ENCODE results near the gene MAPK4.

The MAPK4 gene

DNA sequence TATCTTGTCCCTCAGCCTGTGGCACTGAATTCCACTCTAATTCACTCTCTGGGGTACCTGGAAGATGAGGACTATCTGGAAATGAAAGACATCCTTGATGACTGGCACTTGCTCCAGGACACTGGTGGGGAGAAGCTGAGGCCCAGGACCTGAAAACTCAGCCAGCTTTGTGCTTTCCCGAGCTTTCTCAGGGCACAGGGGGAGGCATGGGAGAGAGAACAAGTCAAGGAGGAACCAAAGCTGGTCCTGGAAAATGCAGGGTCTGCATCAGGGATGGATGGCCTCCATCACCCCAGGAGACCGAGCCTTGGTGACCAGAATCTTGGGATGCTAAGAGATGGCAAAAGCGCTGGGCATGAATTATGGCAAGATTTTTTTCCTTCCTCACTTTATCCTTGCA lies 65.1 kb downstream of the MAPK4 start:
- no peak for DNase-seq (ENCODE audit: low read depth)

DNA sequence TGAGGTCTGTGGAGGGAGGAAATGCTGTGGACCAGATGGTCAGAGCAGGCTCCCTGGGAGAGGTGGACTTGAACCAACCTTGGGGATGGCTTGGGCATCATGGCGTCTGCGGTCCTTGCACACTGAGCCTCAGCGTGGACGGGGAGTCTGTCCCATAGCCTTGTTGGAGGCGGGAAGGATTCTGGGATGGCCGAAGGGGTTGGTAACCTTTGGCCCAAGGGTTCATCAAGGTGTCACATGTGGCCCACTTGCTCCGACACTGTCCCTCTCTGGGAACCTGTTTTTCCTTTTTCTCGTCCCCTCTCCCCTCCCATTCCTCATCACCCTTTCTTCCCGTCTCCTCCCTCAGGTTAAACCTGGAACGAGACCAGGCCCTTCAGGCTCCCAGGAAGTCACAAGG lies 66.4 kb downstream of the MAPK4 start:
- DNase-seq (ENCODE audit: low read depth) = no peak

DNA sequence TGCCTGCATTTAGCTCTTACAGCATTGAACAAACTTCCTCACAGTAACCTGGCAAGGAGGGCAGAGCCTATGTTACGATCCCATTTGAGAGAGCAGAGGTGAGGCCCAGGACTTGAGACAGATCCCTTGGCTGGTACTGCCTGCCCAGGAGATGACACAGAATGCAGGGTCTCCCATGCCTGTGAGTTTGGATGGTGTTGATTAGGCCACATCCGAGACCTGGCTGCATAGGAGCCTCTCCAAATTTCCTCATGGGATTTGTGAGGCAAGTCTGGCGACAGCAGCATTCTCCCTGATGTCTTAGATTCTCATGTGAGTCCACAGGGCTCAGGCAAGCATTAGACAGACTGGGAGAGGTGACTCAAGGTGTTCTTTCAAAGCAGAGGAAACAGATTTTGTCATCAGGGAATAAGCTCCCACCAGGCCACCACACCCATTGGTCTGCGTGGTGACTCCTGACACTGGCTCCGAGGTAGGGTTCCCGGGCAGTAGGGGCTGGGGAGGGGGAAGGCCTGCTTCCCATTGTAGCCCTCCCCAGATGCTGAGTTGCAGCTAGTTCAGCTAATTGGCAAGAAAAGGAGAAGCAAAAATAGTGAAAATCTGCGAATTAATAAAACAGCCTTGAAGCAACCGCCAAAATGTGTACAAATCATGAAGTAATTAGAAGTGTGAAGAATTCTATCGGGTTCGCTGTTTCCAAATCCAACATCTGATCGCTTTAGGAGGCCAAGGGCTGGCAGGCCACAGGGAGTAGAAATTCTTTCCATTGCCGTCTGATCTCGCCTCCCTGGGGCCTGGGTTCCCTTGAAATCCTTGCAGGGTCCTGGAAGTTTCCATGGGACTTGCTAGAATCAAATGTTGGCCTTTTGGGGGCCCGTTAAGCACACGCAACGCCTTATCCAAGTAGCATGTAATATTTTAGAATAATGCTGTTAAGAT lies 68.0 kb downstream of the MAPK4 start:
- no peak for DNase-seq (ENCODE audit: low read depth)

DNA sequence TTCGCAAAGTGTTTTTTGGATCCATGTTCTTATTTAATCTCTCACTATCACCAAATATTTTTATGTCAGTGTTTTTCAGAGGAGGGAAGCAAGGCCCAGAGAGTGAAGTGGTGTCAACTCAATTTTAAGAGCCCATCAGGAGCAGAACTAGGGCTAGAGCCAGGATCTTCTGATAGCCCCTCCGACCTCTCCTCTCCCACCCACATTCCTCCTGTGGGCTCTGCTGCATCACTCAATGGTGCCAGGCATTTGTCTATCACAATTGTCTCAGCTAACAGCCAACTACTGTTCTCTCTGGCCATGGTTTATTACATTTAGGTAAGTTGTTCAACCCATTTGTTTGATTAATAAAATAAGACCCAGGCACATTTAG lies 68.6 kb downstream of the MAPK4 start:
- no peak for DNase-seq (ENCODE audit: low read depth)

DNA sequence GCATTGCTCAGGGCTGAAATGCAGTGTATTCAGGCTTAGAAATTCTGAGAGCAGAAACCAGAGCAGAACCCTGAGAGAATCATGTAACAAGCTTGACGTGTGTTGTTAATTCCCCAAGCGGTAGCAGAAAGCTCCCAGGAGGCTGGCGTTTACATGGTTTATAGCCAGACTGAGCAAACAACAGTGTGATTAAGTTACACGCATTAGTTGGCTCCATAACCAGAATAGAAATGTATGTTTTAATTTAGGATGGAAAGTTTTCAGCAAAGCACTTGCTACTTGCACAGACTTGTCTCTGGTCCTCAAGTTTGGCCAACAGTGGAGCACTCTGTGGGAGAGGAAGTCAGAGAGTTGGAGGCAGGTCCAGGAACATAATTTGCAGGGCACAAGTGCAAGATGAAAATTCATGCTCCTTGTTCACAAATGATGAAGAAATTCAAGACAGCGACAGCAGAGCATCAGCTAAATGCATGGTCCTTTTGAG lies 69.3 kb downstream of the MAPK4 start:
- no peak for DNase-seq (ENCODE audit: low read depth)

DNA sequence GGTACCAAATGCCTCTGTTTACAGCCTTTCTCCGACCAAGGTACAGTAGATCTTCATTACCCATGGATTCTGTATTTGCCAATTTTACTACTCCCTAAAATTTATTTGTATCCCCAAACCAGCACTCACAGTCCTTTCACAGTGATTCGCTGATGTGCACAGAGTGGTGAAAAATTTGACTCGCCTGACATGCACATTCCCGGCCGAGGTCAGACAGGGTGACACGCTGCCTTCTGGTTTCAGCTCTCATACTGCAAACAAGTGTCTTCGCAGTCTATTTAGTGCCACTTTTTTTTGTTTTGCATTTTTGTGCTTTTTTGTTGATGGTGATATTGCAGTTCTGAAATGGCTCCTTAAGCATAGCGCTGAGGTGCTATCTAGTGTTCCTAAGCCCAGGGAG lies 71.0 kb downstream of the MAPK4 start:
- DNase-seq (ENCODE audit: low read depth) = no peak

DNA sequence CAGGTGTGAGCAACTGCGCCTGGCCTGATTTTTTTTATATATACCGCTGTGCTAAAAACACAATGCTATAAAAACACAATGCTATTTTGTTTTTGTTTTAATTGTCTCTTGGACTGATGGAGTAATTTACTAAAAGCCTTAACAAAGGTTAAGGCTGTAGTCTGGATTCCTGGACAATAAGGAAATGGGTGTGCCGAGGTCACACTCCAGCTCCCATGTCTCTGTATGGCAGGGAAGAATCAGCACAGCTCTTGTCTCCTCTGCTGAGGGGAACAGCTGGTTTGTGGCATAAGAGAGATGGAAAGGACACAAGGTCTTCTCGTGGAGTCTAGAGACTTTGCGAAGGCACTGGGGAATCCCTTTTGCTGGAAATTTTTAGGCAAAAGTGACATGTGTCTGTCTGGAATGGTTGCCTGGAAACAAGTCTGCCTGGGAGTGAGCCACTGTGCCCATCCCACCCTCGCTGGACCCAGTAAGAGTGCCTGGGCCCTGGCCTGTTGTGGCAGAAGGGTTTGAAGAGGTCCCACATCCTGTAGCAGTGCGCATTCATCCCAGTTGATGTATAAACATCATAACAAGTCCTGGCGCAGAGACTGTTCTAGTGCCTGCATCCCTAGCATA lies 73.1 kb downstream of the MAPK4 start:
- DNase-seq (ENCODE audit: low read depth) = no peak

DNA sequence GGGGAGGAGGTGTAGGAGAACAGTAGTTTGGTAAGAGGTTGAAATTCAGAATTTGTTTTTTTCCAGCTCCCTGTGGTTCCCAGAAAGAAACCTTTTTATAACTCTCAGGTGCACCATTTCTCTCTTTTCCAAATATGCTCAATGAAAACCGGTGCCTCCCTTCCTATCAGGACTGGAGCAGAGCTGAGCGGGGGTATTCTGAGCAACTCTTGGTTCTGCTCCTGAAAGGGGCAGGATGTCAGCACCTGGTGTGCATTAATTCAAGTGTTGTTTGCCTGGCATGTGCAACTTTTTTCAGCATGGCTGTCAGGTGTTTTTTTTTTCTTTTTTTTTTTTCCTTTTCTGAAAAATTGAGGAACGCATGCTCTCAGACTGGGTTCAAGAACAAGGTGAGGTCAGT lies 74.1 kb downstream of the MAPK4 start:
- no peak for DNase-seq (ENCODE audit: low read depth)

DNA sequence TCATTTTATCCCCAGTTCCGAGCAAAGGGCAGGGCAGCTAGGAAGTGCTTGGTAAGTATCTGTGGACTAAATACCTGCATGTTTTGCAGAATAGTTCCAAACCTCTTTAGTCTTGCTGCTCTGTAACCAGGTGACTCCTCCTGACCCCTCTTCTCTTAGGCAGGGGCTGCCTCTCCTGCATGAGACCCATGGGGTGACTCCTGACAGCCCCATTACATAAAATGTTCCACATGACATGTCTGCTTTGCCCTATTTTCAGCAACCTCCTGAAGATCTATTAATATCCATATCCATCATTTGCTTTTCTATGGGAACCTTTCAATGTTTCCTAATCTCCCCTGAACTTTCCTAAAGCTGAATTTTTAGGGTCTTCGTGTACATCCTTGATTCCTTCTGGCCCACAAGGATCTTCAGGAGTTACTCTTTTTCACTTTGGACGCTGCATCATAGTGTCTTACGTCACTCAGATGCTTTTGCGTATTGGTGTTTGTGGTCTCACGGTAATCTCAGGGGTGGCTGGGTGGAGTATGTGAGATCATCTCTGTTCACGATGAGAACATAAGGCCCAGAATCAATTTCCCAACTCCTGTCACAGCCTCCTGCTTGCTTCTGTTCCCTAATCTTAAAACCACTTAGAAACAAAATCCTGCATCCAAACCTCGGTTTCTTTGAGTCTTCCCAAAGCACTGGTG lies 76.6 kb downstream of the MAPK4 start:
- DNase-seq (ENCODE audit: low read depth) = no peak

DNA sequence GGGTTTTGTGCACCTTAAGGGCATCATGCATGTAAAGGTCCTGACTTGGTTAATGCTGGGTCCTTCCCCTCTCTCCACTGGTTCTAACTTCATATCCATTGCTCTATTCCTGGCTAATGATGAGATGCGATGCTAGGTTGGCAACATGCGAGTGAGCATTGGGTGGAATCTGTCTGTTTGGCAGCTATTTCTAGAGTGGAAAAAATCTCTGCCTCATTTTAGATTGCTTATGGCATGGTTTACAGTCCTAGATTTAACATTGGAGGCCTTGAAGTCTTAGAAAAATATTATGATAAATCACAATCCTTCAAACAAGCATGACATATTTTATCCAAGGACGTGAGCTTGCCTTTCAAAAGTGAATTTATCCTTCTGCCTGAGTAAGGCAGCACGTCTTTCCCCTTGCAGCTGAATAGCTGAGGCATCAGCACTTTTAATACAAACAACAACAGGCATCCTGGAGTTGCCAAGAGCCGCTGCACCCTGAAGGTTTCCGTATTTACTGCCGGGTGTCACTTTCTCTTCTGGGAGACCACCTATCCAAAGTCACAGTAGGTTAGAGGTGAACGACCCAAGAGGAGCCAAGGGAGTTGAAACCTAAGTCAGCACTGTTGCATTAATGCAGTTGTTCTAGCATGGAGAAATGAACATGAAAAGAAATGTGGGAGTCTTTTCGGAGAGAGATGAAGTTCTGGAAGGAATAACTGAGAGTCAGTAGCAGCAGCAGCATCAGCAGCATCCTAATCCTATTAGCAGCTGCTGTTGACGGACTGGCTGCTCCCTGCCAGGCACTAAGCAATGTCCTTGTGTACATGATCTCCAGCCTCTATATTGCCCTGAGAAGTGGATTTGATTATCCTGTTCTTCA lies 78.4 kb downstream of the MAPK4 start:
- DNase-seq (ENCODE audit: low read depth) = no peak

DNA sequence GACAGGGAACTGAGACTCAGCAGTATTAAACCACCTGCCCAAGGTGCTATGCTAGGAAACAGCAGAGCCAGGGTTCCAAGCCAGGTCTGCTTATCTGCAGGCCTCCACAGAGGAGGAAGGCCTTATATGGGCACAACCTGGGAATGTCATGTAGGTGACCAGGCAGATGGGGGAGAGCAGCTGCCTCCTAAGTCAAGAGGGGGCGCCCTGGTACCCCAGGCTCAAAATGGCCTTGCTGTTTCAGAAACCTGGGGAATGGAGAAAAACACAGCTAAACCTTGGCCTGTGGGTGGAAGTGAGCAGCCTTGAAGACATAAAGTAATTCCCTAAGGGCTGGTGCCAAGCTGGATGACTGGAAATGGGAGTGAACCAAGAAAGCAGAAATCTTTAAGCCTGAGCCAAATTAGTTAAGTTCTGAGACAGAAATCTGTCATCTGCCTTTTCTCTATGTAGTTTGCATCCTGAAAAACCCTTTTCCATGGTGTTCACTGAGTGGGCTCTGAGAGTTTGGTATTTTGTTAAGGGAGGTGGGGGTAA lies 79.1 kb downstream of the MAPK4 start:
- DNase-seq (ENCODE audit: low read depth) = no peak

DNA sequence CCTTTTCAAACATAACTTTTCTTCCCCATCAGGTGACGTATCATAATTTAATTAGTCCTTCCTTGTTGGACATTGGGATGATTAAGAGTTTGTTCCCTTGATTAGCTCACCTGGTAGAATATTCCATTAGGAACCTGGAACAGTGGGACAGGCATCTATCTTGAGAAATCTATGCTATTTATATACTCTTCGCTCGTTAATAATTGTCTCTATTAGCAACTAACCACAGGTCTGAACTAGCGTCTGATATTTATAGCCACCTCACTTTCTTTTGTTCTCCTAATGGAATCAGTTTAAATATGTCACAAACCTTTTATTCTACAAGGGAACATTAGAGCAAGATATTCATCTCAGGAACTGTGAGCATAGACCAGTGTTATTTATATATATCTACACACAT lies 79.8 kb downstream of the MAPK4 start:
- DNase-seq (ENCODE audit: low read depth) = no peak

DNA sequence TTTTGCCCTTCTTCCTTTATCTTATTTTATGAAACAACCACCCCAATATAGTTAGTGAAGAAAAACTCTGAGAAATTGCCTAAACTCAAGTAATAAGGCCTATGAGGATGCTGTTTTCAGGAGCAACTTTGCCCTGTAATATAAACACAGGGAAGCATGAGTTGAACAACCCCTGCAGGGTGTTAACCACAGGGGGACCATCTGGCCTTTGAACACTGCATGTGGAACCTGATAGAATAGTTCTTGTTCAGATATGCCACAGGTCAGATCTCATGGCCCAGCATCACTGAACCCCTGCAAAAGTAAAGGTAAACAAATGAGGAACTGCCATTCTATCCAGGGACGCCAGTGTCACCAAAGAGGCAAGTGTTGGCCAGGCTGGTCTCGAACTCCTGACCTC lies 82.6 kb downstream of the MAPK4 start:
- DNase-seq (ENCODE audit: low read depth) = no peak

DNA sequence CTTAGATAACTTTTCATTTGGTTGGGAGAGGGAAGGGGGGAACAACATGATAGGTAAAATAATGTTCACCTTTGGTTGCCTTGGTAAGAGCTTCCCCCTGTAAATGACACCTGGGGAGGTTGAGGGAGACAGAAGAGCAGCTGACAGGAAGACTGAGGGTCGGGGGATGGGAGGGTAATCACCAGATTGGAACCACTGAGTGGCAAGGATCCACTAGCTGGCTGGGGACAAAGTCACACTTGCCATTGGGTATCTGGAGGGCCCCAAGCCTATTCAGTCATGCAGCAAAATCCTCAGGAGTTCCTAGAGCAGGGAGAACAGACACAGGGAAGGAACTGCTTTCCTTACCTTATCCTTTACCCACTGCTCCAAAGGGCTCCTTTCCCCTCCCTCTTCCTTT lies 84.3 kb downstream of the MAPK4 start:
- DNase-seq (ENCODE audit: low read depth) = no peak

DNA sequence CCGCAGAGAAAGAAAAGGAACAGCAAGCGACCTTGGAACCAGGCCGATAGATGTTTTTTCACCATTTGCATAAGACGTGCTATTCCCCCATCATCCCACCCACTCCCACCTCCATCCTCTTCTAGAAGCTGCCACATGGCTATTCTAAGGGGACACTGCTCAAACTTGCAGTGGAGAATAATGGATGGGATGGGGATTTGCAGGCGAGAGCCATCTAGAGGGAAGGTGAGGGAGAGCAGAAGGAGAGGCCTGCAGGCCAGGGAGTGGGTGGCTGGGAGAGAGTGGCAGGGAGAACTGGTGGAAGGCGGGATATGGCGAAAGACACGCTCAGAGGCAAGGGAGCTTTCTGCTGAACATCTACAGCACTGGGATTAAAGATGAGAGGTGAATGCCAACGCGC lies 84.9 kb downstream of the MAPK4 start:
- DNase-seq (ENCODE audit: low read depth) = no peak

DNA sequence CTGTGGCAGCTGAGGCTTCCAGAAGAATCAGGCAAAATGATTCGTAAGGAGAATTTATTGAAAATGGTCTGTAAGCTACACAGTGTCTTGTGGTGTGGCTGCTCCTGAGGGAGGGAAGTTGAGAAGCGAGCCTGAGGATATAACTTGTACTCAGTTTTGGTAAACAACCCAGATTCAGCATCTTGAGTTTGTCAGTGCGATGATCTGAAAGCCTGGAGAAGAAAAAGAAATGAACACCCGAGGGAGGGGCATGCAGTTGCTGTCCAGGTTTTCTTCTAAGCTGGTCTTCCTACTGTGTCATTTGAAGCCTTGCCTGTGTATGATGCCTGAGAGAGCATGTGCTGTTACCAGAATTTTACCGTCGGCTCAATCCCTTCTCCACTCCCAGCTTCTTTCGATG lies 87.3 kb downstream of the MAPK4 start:
- no peak for DNase-seq (ENCODE audit: low read depth)

DNA sequence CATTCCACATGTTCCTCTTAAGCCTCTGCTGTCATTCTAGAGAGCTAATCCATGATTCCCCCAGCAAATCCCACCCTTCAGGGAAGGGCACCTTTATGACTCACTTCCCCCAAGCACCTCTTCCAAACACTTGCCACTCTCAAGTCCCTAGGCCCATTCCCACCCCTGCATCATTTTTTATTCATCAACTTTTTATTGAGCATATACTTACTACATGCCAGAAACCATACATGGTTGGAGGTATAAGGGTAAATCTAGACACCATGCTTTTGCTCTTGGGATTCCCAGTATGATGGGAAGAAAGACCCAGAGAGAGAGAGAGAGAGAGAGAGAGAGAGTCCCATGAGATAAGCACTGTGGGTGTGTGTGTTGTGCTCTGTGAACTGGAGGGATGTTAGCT lies 87.9 kb downstream of the MAPK4 start:
- no peak for DNase-seq (ENCODE audit: low read depth)

DNA sequence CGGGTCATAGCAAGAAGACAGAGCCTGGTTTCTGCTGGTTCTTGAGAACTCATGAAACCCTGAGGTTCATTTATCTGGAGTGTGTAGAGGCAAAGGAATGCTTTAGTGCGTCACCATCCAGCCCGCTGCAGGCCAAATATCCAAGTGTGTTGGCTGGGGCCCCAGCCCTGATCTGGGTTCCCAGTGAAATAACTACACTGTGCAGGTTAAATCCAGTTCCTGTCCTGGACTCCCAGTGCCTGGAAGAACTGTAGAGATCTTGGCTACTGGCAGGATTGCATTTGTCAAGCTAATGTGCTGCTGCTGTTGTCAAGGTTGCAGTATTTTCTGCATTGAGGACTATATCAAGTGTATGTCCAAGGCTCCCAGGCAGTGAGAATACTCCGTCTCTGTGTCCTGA lies 89.9 kb downstream of the MAPK4 start:
- DNase-seq (ENCODE audit: low read depth) = no peak

DNA sequence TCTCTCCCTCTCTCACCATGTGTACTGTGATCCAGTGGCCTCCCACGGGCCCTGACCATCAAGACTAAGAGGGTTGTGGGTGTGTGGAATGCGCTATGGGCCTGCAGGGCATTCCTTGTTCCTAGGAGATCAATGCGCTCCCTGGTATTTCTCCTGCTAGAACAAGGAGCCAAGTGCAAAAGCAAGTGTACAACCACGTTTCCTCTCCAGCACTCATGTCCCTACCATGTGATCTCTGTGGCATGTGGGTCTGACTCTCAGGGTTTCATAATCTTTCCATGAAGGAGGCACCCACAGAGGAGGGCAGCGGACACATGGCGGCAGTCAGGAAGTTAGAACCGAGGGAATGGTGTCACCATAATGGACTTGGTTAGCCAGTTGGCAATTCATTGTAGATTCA lies 91.4 kb downstream of the MAPK4 start:
- no peak for DNase-seq (ENCODE audit: low read depth)

DNA sequence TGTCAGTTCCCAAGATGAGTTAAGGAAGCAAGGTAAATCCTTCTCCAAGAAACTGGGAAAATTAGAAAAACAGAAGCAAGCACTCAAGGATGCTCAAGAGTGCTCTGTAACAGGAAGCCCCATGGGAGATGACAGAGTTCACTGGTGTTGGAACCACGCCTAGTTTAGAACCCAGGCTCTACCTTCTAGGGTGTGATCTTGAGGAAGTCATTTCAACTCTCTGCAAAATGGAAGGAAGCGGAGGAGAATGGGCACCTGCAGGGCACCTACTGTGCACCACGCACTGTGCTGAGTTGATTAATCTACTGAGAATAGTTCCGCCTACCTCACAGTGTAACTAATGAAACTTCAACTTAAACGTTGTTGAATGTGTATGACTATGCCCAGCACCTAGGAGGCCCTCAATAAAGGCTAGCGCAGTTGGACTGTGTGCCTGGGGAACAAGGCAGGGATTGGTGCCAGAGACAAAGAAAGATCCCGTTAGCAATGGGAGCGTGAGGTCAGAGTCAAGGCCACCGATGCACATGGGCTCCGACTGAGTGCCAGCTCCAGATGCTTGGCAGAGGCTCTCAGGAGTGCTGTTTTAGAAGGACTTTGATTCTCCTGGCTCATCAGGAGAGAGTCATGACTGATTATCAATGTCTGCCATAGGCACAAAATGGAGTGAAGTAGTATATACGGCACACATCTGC lies 93.7 kb downstream of the MAPK4 start:
- DNase-seq (ENCODE audit: low read depth) = no peak

DNA sequence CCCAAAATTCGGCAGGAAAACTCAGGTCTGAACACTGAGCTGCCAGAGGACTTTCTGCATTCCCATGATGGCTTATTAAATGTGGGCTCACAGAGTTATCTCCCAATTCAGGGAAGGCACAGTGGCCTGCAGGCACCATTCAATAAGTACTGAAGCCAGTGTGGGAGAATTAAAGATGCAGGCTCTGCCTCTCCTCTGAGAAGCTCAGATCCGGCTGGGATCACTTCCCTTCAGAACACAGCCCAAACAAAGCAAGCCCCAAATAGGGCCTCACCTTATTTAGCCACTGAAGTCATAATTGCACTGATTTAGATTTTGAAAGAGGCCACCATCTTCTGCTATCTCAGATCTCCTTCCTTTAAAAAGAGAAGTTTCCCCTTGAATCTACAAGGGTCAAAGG lies 94.3 kb downstream of the MAPK4 start:
- DNase-seq (ENCODE audit: low read depth) = no peak

Data from EH (cell line).